A204.1 (cell line): ENCODE data around the gene POU6F2.
"Not testable (repeated sequence)": the region's sequence is repeated elsewhere in the genome, so short reads cannot be mapped to it uniquely, and the experiment has no call there.

Experiments
- FAIRE-seq: peaks from 2 replicates; lab custom pipeline; 2012; peaks lifted over from hg19 to GRCh38; lab: Jason Lieb, UNC

The POU6F2 gene

DNA sequence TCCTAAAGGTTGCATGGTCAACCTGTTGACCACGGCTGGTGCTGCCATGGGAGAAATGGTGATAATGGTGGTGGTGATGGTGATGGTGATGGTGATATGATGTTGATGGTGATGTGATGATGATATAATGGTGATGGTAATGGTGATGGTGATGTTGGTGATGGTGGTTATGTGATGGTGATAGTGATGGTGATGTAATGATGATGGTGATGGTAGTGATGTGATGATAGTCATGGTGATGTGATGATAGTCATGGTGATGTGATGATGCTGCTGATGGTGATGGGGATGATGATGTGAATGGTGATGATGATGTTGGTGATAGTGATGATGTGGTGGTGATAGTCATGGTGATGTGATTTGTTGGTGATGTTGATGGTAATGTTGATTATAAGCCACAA, 23.9 kb downstream of the POU6F2 start:
- no peak for FAIRE-seq

DNA sequence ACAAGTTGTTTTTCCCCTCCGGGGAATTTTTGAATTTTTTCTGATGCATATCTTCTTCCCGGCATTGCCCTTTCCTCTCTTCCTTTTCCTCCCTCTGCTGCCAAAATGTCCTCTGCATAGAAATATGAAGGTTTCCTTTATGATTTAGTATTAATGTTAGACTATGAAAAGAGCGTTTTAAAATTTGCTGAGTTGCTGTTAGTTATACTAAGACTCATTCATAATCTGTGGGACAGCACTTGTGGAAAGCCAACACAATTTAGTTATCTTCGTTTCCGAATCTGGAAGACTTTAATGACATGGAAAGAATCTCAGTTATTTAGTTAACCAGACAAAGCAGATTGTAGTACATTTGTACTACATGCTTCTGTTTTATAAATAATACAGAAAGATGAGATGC, 25.0 kb downstream of the POU6F2 start:
- no peak for FAIRE-seq

DNA sequence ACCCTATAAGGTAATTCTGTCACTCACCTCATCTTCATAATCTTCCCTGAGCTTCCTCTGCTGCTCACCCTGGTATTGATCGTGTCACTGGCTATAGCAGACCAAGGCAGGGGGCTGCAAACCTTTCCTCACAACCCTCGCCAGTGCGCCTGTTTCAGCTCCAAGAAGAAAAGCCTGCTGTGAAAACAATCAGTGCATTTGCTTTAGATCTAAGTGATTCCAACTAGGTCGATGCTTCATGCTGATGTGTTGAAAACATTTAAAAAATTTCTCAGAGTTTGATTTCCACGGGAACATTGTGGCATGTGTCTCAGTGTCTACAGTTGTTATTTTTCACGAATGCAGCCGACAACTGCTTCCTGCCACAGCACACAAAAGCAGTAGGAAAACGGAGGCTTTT, 27.3 kb downstream of the POU6F2 start:
- FAIRE-seq: no peak

DNA sequence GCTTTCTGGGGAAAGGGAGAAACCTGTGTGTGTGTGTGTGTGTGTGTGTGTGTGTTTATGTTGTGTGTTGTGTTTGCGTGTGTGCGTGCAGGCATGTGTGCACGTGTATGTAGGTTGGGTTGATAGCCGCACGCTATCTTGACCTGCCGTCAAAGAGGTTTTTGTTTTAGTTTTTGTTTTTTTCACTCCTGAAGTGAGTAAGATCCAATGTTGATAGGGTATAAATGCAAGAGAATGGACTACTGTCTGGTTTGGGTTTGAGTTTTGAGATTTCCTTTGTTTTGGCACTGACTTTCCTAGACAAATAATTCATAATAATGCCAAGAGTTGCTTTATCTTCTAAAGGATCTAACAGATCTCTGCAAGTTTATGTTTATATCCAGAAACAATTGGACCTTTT, 27.8 kb downstream of the POU6F2 start:
- FAIRE-seq: no peak

DNA sequence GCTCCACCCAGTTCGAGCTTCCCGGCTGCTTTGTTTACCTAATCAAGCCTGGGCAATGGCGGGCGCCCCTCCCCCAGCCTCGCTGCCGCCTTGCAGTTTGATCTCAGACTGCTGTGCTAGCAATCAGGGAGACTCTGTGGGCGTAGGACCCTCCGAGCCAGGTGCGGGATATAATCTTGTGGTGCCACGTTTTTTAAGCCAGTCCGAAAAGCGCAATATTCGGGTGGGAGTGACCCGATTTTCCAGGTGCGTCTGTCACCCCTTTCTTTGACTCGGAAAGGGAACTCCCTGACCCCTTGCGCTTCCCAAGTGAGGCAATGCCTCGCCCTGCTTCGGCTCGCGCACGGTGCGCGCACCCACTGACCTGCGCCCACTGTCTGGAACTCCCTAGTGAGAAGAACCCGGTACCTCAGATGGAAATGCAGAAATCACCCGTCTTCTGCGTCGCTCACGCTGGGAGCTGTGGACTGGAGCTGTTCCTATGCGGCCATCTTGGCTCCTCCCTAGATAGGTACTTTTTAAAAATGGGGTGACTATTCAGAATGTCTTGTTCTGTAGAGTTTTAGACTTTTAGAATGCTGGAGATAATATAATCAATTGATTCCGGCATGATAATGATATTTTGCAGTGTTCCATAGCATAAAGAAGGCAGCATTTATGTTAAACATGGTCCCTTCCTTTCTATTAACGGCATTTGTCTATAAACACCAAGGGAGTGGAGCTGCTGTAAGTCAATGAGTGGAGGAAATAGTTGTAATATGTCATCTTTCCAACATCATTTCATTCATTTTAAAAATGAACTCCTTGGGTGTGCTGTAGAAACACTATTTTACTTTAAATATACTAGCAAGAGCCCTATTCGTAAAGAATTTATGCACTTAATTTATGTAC, 35.6 kb downstream of the POU6F2 start:
- not testable (repeated sequence) for FAIRE-seq

DNA sequence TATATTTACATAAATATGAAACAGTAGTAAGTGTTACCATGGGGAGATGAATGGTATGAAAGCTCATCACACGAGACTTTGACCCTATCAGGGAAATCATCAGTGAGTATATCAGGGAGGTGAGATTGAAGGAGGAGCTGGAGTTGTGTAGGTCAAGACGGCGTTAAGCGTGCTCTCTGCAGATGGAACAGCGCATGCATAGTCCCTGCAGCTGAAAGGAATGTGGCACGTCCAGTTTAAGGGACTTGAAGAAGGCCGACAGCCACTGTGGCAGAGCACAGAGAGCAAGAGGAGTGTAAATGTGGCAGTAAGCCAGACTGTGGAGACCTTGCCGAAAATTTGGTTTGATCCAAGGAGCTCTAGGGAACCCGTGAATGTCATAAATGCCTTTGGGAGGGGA, 38.9 kb downstream of the POU6F2 start:
- FAIRE-seq: no peak

DNA sequence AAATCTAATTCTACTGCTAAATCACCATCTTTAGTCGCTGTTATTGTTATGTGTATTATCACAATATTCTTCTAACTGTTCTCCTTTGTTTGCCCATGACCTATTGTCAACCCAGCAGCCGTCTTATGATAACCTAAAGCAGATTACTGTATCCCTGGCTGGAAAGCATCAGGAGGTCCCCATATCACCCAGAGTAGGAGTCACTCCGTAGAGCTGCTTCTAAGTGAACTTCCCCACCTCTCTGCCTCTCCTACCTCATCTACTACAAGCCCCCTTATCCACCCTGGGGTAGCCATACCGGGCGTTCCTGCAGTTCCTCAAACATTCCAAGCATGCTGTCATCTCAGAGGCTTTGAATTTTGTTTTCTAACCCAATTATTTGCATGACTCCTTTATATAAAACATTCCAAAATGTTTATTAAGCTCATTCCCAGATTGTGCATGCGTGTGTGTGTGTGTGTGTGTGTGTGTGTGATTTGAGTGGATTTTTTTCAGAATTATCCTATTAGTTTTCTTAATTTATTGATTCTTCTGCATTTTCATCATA, 39.7 kb downstream of the POU6F2 start:
- no peak for FAIRE-seq

DNA sequence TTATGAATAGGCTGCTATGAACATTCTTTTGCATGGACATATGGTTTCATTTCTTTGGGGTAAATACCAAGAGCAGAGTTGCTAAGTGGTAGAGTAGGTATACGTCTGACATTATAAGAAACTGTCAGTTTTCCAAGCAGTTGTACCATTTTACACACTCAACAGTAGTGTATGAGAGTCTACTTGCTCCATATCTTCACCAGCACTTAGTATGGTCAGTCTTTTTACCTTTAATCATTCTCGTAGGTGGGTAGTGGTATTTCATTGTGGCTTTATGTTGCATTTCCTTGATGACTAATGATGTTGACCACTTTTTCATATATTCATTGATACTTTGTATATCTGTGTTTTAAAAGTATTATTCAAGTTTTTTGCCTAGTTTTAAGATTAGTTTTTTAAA, 45.1 kb downstream of the POU6F2 start:
- FAIRE-seq: no peak

DNA sequence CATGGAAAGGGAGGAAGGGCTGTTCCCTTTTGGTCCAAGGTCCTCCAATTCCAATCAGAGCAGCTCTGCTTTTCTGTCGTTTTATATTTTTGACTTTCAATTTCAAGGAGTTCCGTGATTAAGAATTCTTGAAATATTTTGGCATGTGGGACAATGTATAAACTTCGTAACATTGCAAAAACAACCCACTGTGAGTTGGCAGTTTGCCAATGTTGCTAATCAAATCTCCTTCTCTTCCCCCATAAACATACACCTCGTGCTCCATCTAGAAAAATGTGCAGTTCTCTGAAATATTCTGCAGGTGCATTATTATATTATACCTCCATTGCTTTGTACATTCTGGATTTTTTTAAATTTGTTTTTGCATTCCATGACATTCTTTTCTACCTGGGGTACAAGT, 49.8 kb downstream of the POU6F2 start:
- no peak for FAIRE-seq

DNA sequence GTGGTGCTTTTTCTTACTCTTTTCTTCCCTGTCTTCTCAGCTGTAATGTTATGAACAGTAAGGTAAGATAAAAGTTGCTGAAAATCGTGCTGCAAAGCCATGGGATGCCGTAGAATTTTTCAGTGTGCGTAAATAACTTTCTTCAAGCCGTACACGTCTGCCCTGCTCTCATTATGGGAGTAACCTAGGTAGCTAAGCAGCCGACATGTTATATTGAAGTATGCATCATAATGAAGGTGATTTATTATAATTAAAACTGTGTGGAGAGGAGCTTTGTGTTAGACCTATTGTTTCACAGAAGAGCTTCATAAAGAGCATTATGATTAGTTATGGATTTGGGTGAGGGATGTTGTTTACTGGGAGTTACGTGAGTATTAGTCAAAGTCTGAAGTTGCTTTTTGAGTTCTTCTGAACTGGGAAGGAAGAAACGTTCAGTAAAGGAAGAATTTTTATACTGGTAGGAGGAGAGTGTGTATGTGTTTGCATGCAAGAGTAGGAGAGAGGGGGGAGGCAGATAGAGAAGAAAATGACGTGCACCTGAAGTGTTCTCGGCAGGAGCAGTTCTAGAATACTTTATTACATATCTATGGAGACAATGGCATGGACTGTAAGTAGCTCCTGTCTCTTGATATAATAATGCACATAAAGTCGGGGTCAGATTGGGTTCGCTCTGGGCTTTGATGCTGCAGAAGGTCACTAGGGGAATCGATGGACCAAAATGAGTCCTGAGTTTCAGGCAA, 56.3 kb downstream of the POU6F2 start:
- no peak for FAIRE-seq

DNA sequence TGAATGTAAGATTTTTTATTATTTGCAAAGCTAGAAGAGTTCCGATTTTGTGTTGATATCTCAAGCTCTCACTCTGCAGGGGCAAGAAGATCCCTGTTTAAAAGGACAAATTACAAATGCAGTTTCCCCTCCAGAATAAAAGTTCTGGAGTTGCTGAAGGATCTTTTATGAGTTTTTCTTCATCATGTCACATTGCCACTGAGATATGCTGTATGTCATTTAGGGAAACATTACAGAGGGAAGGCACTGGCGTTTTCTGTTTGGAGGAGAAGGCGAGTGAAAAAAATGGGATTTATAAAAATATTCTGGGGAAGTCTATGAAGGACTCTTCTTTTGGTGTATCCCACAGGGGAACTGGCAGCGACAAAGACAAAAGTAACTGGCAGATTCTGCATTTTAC, 57.4 kb downstream of the POU6F2 start:
- FAIRE-seq: no peak

DNA sequence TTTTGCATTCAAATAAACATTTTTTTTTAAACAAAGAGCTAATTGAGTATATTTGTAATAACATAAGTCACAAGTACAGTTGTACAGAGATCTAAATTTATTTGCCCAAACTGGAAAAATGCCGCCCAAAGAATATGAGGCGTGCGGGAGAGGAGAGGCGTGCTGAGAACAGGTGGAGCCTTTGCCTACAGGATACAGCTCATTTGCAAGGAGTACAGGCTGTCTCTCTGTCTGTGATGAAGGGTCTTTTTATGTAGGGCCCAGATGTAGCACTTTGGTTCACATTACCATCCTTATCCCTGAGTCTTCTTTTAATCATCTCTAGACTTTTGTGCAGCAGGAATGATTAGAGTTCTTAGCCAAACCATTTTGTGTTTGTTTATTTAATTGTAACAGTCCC, 58.2 kb downstream of the POU6F2 start:
- FAIRE-seq: no peak

DNA sequence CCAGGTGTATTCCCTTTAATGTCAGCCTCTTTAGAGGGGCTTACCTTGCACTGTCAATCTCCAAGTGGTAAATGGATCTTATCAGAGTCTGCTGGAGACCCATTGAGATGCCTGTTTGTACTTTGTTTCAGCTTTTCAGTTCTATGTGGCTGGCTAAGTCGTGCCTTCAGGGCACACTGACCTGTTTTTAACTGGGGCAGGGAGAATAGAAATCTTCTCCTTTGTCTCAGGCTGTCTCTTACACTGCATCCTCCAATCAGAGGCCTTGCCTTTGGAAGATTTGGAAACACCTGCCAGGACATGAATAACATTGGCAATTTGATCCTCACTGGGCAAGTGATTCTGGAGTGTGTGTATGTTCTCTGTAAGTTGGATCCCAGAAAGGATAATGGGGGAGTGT, 65.0 kb downstream of the POU6F2 start:
- FAIRE-seq: no peak

DNA sequence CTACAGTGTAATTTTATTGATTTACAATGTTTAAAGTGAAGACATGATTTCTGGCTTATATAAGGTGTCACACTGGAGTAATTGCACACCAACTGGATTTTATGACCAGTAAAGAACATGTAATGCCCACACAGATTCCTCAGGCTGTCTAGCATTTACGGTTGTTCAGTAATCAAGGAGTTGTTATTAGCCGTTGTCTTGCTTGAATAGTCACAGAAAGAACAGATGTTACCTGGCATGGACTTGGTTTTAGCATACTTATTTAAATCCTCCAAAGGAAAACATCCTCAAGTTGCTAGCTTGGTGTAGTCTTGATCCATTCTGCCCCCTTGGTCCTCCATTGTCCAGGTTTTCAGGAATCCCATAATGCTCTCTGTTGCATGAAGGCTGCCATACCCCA, 65.8 kb downstream of the POU6F2 start:
- FAIRE-seq: no peak

DNA sequence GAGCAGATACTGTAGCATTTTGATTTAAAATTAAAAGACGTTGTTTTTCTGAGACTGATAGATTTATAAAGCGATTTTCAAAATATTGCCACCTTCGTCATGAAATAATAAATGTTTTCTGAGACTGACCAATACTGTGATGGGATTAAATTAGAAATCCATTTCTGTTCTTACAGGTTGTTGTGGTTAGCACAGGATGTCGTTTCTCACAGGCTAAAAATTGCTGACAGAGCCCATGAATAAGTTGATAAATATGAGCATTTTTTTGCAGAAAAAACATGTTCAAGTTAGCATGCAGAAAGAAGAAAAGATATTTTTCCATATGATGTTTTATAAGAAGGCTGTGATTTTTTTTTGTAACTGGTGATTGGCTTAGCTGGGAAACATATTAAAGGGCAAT, 66.8 kb downstream of the POU6F2 start:
- no peak for FAIRE-seq

DNA sequence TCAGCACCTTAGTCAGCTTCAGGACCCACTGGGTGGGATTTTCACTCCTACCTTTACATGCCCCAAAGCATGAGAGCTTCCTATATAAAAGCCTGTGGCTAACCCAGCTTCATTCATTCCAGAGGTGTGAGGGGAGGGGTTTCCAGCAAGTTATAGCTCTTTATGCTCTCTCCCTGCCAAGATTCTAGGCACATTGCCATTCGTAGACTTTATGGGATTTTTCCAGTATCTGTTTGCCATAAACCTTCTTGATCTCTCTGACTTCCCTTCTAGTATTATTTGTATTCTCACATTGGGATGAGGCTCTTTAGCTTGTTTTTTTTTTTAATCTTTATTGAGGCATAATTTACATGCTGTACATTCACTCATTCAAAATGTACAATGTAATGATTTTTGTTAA, 67.5 kb downstream of the POU6F2 start:
- FAIRE-seq: no peak

DNA sequence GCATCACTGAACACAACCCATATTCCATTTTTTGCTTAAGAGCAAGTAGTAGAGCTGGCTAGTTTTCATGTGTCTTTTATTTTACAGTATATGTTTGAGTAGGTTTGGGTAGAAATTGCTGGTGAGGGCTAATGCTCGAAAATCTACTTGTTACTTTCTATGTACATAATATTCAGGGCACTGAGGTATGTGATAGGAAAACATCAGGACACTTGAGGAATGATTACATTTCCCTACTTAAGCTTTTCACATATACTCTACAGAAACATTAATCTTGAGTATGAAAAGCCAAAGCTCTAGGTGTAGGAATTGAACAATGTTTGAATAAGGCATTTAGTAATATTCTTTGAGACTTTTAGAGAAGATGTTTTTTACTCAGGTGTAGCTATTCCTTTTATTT, 73.6 kb downstream of the POU6F2 start:
- no peak for FAIRE-seq

DNA sequence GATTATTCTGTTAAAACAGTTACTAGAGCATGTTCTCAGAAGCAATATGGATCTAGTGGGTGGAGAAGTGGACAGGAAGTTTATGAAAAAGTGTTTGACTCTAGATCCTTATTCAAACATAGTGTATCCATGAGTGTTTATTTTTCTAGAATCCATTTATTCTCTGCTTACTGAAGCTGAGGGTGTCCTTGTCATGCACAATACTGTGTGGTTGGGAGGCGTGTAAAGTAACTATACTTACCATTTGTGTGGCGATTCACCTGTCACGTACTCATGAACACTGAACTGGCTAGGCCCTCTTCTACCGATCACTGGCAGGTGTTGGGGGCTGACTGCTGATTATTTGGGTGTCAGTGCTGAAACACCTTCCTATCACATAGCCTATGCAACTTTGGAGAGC, 74.0 kb downstream of the POU6F2 start:
- FAIRE-seq: no peak

DNA sequence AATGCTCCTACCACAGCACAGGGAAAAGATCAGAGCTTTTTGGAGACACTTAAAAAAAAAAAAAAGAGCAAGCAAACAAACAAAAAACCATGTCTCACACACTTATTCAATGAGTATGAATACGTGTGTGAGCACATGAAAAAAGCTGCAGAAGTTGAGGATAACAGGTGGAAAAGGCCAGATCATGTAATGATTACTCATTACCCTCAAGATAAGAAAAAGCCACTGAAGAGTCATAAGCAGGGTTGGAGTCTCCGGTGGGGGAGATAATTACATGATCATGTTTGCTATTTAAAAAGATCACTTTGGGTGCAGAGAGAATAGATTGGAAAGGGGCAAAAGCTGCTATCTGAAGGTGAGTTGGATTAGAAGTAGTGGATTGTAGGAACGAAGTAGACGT, 77.0 kb downstream of the POU6F2 start:
- FAIRE-seq: no peak

DNA sequence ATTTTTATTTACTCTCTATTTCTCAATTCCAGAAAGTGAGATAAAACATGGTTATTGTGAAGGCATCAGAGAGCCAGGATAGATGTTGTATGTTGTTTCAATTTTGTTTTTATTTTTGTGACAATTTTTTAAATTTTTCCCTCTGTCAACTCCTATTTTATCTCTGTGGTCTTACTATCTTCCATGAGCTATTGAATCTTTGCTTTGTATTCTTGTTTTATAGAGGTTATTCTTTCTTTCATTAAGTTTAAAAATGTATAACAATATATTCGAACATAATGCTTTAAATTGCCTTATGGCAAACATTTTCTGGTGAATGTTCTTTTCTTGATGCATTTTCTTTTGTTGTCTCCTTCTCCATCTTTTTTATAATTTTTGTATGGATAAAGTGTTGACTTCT, 78.4 kb downstream of the POU6F2 start:
- no peak for FAIRE-seq

DNA sequence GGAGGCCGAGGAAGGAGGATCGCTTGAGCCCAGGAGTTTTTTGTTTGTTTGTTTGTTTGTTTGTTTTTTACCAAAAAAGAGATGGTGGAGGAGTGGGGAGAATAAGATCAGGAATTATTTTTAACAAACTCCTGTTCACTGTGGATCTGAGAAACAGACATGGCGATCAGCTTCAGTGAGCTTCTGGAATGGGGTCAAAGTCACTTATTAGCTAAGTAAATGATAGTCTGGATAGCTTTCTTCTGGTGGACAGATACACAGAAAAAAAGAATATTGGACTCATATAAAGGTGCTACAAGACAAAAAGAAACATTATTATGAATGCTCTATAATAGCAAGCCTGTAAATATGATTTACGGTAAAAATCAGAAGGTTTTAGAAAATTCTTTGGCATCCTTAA, 85.1 kb downstream of the POU6F2 start:
- no peak for FAIRE-seq

DNA sequence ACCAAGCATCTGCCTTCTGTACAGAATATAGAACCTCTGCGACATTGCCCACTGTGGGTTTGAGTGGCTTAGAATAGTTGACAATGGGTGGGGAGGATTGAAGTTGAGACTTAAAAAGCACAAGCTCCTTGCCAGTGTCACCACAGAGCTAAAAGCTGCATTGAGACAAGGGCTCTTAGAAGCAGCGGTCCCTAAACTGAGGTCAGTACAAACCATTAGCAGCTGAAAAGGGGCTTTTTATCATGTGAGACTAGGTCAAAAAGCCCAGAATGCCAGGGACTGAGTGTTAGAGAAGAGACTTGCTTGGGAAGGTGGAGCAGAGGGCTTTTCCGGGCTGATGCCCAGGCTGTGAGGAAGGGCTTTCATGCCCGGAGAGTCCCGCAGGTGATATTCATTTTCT, 91.3 kb downstream of the POU6F2 start:
- FAIRE-seq: no peak
